Activated CD8-positive, alpha-beta memory T cell treated with anti-CD3 and anti-CD28 coated beads, Interleukin-2, amount 50 U/mL, for 4 hours (primary cell): ENCODE results near the gene ABCC5.
A peak's percentile ranks its signal among the peaks of the same experiment; 100 is the strongest.

Experiments
- DNase-seq: peaks from one replicate; pipeline ENCODE4 v3.0.0-alpha.2; 2020

The ABCC5 gene

DNA sequence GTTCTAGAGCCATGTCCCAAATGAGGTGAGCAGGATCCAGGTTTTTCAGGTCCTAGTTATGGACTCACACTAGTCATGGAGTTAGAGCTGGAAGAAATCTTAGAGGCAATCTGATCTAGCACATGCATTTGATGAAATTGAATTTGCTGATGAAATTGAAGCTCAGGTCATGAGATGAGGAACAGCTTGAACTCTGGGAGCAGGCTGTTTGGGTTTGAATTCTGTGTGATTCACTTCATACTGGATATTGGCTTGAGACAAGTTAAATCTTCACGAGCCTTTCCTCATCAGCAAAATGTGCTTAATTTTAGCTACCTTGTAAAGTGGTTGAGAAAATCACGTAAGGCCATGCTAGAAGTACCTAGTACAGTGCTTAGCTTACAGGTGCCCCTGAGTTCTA, 99.5 kb downstream of the ABCC5 start:
- no peak for DNase-seq

DNA sequence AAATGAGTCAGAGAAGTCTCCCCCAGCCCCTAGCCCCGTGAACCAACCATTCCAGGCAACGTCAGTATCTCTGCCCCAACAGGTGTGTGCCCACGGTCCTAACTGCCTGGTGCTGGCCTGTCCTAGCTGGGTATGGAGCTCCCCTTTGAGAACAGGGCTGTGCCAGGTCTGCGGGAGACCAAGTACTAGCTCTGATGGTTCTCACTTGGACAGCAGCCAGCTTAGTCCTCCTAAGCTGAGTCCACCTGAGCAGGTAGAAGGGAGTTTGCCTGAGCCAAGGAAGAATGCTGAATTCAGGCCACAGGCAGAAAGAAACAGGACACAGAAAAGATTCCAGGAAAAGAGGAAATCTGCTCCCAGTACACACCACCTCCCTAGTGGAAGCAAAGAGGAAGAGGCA, 99.9 kb downstream of the ABCC5 start:
- no peak for DNase-seq

DNA sequence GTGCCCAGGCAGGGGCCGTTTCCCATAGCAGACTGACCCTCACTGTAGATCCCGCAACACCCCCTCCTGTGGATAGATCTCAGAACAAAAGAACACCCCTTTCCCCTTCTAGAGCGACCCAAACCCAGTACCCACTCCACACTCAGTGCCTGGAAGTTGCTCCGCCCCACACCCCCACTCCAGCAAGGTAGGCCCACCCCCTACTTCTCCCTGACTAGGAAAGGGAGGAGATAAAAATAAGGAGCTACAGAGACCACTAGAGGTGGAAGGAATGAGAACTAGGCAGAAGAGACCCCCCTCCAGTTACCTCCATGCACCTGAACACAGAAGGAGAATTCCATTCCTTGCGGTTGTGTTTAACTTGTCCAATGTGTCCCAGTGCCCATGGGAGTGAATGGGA, 102.8 kb downstream of the ABCC5 start:
- no peak for DNase-seq

- no peak for DNase-seq
Observed at GRCh38 chr3:183913580-183913920, 104.1 kb downstream of the ABCC5 start.

GRCh38 chr3:183912895-183913579, 104.6 kb downstream of the ABCC5 start:
- no peak for DNase-seq

GRCh38 chr3:183911763-183912506, 105.7 kb downstream of the ABCC5 start:
- DNase-seq: no peak

DNA sequence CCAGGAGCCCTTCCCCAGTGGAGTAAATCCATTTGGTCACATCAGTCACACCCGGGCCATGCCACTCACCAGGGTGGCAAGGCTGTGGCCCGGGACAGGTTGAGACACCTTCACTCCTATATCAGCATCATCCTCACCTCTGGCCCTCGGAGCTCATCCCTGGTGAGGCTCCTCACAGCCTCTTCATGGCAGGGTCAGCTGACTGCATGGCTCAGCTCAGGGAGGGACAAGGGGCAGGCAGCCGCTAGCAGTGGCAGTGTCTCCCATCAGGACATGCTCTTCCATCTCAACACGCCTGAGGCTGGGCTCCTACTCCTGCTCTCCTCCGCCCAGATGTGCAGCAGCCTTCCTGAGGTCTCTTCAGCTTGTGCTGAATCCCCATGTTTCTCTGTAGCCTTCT, 106.6 kb downstream of the ABCC5 start:
- DNase-seq: no peak

- no peak for DNase-seq
Observed at GRCh38 chr3:183909030-183909600, 108.6 kb downstream of the ABCC5 start.

- DNase-seq: no peak
Observed at GRCh38 chr3:183907911-183908331, 109.8 kb downstream of the ABCC5 start.

DNA sequence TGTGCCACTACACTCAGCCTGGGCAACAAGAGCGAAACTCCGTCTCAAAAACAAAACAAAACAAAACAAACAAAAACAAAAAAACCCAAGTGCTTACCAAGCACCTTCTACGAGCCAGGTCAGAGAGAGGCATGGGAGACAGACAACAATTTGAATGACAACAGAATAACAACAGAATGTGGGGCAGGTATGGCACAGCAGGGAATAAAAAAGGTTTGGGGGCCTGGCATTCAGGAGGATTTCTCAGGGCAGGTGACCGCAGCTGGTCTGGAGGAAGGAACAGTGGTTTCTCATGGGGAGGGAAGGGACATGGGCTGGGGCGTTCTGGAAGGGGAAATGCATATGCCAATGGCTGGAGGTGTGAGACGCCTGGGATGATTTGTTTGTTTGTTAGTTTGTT, 110.5 kb downstream of the ABCC5 start:
- no peak for DNase-seq

- no peak for DNase-seq
Observed at GRCh38 chr3:183906234-183906921, 111.3 kb downstream of the ABCC5 start.

DNA sequence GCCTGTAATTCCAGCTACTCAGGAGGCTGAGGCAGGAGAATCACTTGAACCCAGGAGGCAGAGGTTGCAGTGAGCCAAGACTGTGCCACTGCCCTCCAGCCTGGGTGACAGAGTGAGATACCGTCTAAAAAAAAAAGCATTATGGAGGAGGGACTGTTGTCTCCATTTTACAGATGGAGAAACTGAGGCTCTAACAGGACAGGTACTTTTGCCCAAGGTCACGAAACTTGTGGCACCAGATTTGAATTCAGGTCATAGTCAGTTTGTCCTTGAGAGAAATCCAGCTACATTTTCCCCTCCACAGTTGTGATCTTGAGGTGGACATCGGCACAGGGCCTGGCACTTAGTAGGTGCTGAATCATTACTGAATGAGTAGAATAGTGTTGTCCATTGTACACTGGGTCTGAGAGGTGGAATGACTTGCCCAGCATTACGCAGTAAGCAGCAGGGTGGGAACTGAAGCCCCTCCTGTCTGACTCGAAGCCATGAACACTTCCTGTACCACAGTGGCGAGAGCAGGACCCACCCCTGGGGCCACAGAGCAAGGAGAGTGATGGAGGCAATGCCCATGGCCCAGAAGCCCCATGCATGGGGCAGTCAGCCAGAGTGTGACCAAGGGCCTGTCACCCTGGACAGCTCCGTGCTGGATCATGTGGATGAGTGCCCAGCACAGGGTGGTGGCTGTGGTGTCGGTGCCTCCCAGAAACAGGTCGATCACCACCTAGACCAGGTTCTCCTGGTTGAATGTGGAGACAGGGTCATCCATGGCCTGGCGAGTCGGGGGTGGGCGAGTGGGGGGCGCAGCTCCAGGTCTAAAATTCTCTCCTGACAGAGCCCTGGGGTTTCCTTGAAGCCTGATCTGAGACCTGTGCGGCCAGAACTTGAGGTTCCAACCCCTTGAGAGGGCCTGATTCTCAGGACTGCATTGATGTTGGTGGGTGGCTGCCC, 112.6 kb downstream of the ABCC5 start:
- DNase-seq: no peak

DNA sequence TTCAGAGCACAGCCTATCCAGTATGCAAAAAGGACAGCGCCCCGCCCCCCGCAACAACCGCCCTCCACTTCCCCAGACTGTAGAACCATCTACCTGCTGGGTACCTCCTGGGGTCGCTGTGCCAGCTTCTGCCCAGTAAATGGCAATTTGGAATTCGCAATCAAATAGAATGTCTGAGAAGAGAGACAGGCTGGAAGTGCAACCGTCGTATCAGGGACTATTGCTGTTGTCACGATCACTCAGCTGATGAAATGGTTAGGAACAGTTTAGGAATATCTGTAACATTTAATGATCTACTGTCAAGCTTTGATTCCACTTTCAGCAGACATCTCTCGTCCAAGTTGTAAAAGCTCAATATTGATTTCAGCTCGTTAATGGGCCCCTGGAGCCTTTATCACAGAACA, 119.7 kb downstream of the ABCC5 start:
- no peak for DNase-seq

GRCh38 chr3:183897606-183898005, 120.1 kb downstream of the ABCC5 start:
- DNase-seq: no peak

GRCh38 chr3:183896610-183897009, 121.1 kb downstream of the ABCC5 start:
- DNase-seq: no peak

- no peak for DNase-seq
Observed at GRCh38 chr3:183896184-183896583, 121.5 kb downstream of the ABCC5 start.

- DNase-seq: no peak
Observed at GRCh38 chr3:183895774-183896173, 121.9 kb downstream of the ABCC5 start.

DNA sequence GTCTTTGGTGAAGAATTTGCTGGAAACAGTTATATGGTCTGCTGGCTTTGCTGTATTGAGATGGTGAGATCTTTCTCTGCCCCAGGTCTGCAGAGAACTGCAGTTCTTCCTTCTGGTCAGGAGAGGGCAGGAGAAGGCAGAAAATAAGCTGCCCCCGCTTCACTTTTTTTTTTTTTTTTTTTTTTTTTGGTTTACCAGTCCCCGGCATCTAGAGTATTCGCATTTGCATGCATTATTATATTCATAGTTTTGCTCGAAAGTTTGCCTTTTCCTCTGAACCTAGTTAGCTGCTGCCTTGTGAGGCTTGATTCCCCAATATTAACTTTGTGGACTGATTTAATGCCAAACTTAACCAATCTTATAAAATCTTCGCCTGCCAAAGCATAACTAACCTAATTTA, 122.4 kb downstream of the ABCC5 start:
- peak; percentile 27 for DNase-seq

- no peak for DNase-seq
Observed at GRCh38 chr3:183892610-183893214, 125.0 kb downstream of the ABCC5 start.

DNA sequence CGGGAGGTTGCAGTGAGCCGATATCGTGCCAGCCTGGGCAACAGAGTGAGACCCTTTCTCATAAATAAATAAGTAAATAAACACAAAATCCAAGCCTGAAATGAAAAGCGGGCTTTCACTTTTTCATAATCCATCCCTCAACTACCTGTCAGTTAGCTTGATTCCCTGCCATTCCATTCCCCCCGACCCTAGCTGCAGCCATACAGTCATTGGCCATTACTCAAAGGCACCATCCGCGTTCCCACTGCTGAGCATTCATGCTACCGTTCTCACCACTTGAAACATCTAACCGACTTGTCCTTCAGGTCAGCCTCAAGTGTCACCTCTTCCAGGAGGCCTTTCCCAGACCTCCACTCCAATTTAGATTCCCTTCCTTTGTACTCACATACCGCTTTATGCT, 131.9 kb downstream of the ABCC5 start:
- DNase-seq: no peak

GRCh38 chr3:183884427-183885296, 133.0 kb downstream of the ABCC5 start, which contains the start of gene PARL:
Gene PARL, minus strand, starts transcription at chr3:183884880. Its CDS starts 34 bp downstream, at chr3:183884846.
- DNase-seq: peak; percentile 98
